Epithelial cell of proximal tubule (primary cell): ENCODE data around the gene KANSL1. TPM values are rescaled to one million over a fixed set of nuclear protein-coding genes. Genes with fewer than 3 reads are reported as not detected.
"Not testable (repeated sequence)": the region's sequence is repeated elsewhere in the genome, so short reads cannot be mapped to it uniquely, and the experiment has no call there.

Experiments used
- DNase-seq: peaks from one replicate; pipeline ENCODE4 v3.0.0-alpha.2; 2011; ENCODE audit warnings: low read depth
- H3K4me3 ChIP-seq: 2 replicates; pipeline ENCODE4 v1.5.1; 2011; ENCODE audit warnings: low read depth, mild to moderate bottlenecking, low read length
- CTCF ChIP-seq: conservative IDR thresholded peaks from 2 replicates; pipeline ENCODE4 v1.5.1; 2012; ENCODE audit warnings: low read depth, mild to moderate bottlenecking, low read length
- total RNA-seq: library from RNA; depleted of rRNA; stranded (reverse); fragments of >200 nt; gene quantifications from 2 replicates; pipeline ENCODE4 v1.2.3, GENCODE V29; 2015

Gene KANSL1
- total RNA-seq, 1 donor from 2014 or later: 33.2 TPM

GRCh38 chr17:46099865-46100264, 93.4 kb downstream of the KANSL1 start:
- H3K4me3 ChIP-seq: no peak overlapping the region
- no peak for TF ChIP-seq CTCF
- no peak for DNase-seq

GRCh38 chr17:46097497-46097896, 95.7 kb downstream of the KANSL1 start:
- TF ChIP-seq CTCF: no peak
- no peak overlapping the region for H3K4me3 ChIP-seq
- no peak for DNase-seq

GRCh38 chr17:46092991-46093390, 100.2 kb downstream of the KANSL1 start:
- H3K4me3 ChIP-seq: no peak overlapping the region
- DNase-seq: no peak
- no peak for TF ChIP-seq CTCF

GRCh38 chr17:46090871-46091270, 102.4 kb downstream of the KANSL1 start:
- DNase-seq: no peak
- no peak for TF ChIP-seq CTCF
- no peak overlapping the region for H3K4me3 ChIP-seq

GRCh38 chr17:46089389-46089965, 103.8 kb downstream of the KANSL1 start:
- H3K4me3 ChIP-seq: no peak overlapping the region
- TF ChIP-seq CTCF: no peak
- DNase-seq: no peak

- no peak overlapping the region for H3K4me3 ChIP-seq
- no peak for DNase-seq
- no peak for TF ChIP-seq CTCF
Observed at GRCh38 chr17:46088595-46088994, 104.6 kb downstream of the KANSL1 start.

GRCh38 chr17:46087871-46088270, 105.4 kb downstream of the KANSL1 start:
- H3K4me3 ChIP-seq, DNase-seq: not testable (repeated sequence)
